HCT116 (cell line): ENCODE measurements around the gene CCDC102B. TPM values are rescaled to one million over a fixed set of nuclear protein-coding genes. Genes with fewer than 3 reads are reported as not detected.

Experiments
- ATAC-seq: fragments of 200-7000 bp; cut with Tn5 transposase; 2 replicates; pipeline ENCODE4 v1.9.1; 2020; ENCODE audit warnings: mild to moderate bottlenecking, moderate library complexity
- BruUV-seq: library from RNA; stranded (reverse); fragments of 400-500 nt; replicated peaks from 2 replicates; lab custom pipeline; 2021; lab: Mats Ljungman, UMichigan
- CTCF ChIA-PET: fragments of 300-600 bp; sonication (Branson Sonifier 250); formaldehyde crosslinking; loops from one replicate; lab custom pipeline; 2021; ENCODE audit warnings: antibody characterized with exemption; lab: Charles Lee
- POLR2A ChIA-PET: fragments of 300-600, 350-600 bp; sonication (Branson Sonifier 250); formaldehyde crosslinking; loops from one replicate; lab custom pipeline; 2021; ENCODE audit warnings: antibody characterized with exemption; lab: Charles Lee
- RAD21 ChIA-PET, 2 experiments: fragments of 300-600 bp; sonication (Branson Sonifier 250); formaldehyde crosslinking; loops; one replicate each; lab custom pipeline; 2023; ENCODE audit warnings: low total read pairs in 2 of 2; ENCODE audit not compliant: uncharacterized antibody in 2 of 2, unreplicated experiment in 2 of 2, low non-redundant PET in 1 of 2; lab: Charles Lee
- DNase-seq: peaks from one replicate; pipeline ENCODE4 v3.0.0-alpha.2; 2010; ENCODE audit warnings: low read depth, low spot score
- H2AFZ ChIP-seq: fragments of 200-600 bp; shearing (Covaris generic), sonication (generic); 2 replicates; pipeline ENCODE4 v1.6.1; 2017; ENCODE audit warnings: low read depth, mixed run types, mixed read lengths, antibody characterized with exemption, low read length; ENCODE audit not compliant: poor library complexity, severe bottlenecking
- H3K27ac ChIP-seq: 2 replicates; pipeline ENCODE4 v1.5.1; 2012; ENCODE audit warnings: low read depth, low read length
- H3K27me3 ChIP-seq: fragments of 200-600 bp; sonication (generic); 2 replicates; pipeline ENCODE4 v1.6.1; 2016; ENCODE audit warnings: mixed run types, low read length, mixed read lengths; ENCODE audit not compliant: insufficient read depth
- H3K36me3 ChIP-seq, 2 experiments: fragments of 200-500 bp in 1 of 2; fragments of 200-600 bp in 1 of 2; sonication (Bioruptor generic) in 1 of 2; sonication (generic) in 1 of 2; 2 replicates each; pipeline versions ENCODE4 v1.5.1 to v1.6.1; 2014 to 2016; ENCODE audit warnings: low read length in 2 of 2, inconsistent platforms in 1 of 2, mixed read lengths in 1 of 2, mixed run types in 1 of 2; ENCODE audit not compliant: insufficient read depth in 2 of 2, control insufficient read depth in 1 of 2
- H3K4me1 ChIP-seq, 2 experiments: fragments of 200-600 bp in 1 of 2; sonication (generic) in 1 of 2; 2 replicates each; pipeline versions ENCODE4 v1.5.1 to v1.6.1; 2012 to 2017; ENCODE audit warnings: low read length in 2 of 2, inconsistent platforms in 1 of 2, mild to moderate bottlenecking in 1 of 2, mixed read lengths in 1 of 2, mixed run types in 1 of 2, moderate library complexity in 1 of 2; ENCODE audit not compliant: insufficient read depth in 2 of 2, control insufficient read depth in 1 of 2
- H3K4me2 ChIP-seq: fragments of 200-600 bp; sonication (generic); 2 replicates; pipeline ENCODE4 v1.6.1; 2017; ENCODE audit warnings: mixed run types, low read length, mixed read lengths
- H3K4me3 ChIP-seq, 2 experiments: fragments of 200-600 bp in 1 of 2; sonication (generic) in 1 of 2; replicated peaks in 1 of 2; 2 replicates each; pipeline ENCODE4 v1.5.1; 2011 to 2016; ENCODE audit warnings: low read length in 2 of 2, control low read depth in 1 of 2, low read depth in 1 of 2, mild to moderate bottlenecking in 1 of 2, mixed read lengths in 1 of 2, mixed run types in 1 of 2
- H3K79me2 ChIP-seq: fragments of 200-600 bp; sonication (generic); 2 replicates; pipeline ENCODE4 v1.6.1; 2017; ENCODE audit warnings: mild to moderate bottlenecking, mixed run types, low read length, moderate library complexity, mixed read lengths; ENCODE audit not compliant: insufficient read depth
- H3K9ac ChIP-seq: fragments of 200-600 bp; sonication (generic); 2 replicates; pipeline ENCODE4 v1.6.1; 2016; ENCODE audit warnings: low read length, mixed read lengths
- H3K9me2 ChIP-seq: fragments of 200-600 bp; sonication (generic), shearing (Covaris generic); 2 replicates; pipeline ENCODE4 v1.6.1; 2017; ENCODE audit warnings: mixed run types, mild to moderate bottlenecking, moderate library complexity; ENCODE audit not compliant: insufficient read depth
- H3K9me3 ChIP-seq, 2 experiments: fragments of 200-500 bp in 1 of 2; fragments of 200-600 bp in 1 of 2; sonication (Bioruptor generic) in 1 of 2; sonication (generic) in 1 of 2; 2 replicates each; pipeline ENCODE4 v1.6.1; 2014 to 2017; ENCODE audit warnings: low read length in 2 of 2, mixed read lengths in 2 of 2, inconsistent platforms in 1 of 2, low read depth in 1 of 2, mild to moderate bottlenecking in 1 of 2, mixed run types in 1 of 2, moderate library complexity in 1 of 2; ENCODE audit not compliant: control insufficient read depth in 1 of 2, insufficient read depth in 1 of 2
- H4K20me1 ChIP-seq: fragments of 200-600 bp; sonication (generic), shearing (Covaris generic); 2 replicates; pipeline ENCODE4 v1.6.1; 2017; ENCODE audit warnings: mixed run types, mild to moderate bottlenecking, moderate library complexity; ENCODE audit not compliant: insufficient read depth
- ELF1 ChIP-seq: IDR thresholded peaks from 2 replicates; pipeline ENCODE4 v1.6.1; 2012; ENCODE audit warnings: low read depth, borderline replicate concordance
- EZH2phosphoT487 ChIP-seq: fragments of 200-600 bp; IDR thresholded peaks from 2 replicates; pipeline ENCODE4 v1.6.1; 2018; ENCODE audit warnings: antibody characterized with exemption, borderline replicate concordance
- JUND ChIP-seq: IDR thresholded peaks from 2 replicates; pipeline ENCODE4 v1.6.1; 2012
- RAD21 ChIP-seq: IDR thresholded peaks from 2 replicates; pipeline ENCODE4 v1.6.1; 2012; ENCODE audit warnings: low read depth, mild to moderate bottlenecking
- SIN3A ChIP-seq: IDR thresholded peaks from 2 replicates; pipeline ENCODE4 v1.6.1; 2012; ENCODE audit warnings: low read depth
- SP1 ChIP-seq: IDR thresholded peaks from 2 replicates; pipeline ENCODE4 v1.6.1; 2012; ENCODE audit warnings: low read depth
- SRF ChIP-seq: IDR thresholded peaks from 2 replicates; pipeline ENCODE4 v1.6.1; 2012; ENCODE audit warnings: low read depth
- ZNF274 ChIP-seq: fragments of 200-500 bp; sonication (Bioruptor generic); IDR thresholded peaks from 2 replicates; pipeline ENCODE4 v1.6.1; 2014; ENCODE audit warnings: mild to moderate bottlenecking, low read depth, low read length, inconsistent platforms
- intact Hi-C: fragments of 100-400 bp; cut with micrococcal nuclease; formaldehyde crosslinking; loops from 2 replicates; pipeline ENCODE4 v1.10.0; 2022
- total RNA-seq: library from RNA; stranded (reverse); gene quantifications from one replicate; pipeline ENCODE4 v1.2.1, GENCODE V29; 2021; ENCODE audit not compliant: unreplicated experiment
- TF ChIP-seq, protein P1 (sequence below): IDR thresholded peaks from 2 replicates; pipeline ENCODE4 v1.6.1; 2012; ENCODE audit warnings: low read depth
- TF ChIP-seq, protein P2 (sequence below): IDR thresholded peaks from 2 replicates; pipeline ENCODE4 v1.6.1; 2012

CCDC102B gene
- total RNA-seq, 1 experiment from 2014 or later = 1.9 TPM

DNA sequence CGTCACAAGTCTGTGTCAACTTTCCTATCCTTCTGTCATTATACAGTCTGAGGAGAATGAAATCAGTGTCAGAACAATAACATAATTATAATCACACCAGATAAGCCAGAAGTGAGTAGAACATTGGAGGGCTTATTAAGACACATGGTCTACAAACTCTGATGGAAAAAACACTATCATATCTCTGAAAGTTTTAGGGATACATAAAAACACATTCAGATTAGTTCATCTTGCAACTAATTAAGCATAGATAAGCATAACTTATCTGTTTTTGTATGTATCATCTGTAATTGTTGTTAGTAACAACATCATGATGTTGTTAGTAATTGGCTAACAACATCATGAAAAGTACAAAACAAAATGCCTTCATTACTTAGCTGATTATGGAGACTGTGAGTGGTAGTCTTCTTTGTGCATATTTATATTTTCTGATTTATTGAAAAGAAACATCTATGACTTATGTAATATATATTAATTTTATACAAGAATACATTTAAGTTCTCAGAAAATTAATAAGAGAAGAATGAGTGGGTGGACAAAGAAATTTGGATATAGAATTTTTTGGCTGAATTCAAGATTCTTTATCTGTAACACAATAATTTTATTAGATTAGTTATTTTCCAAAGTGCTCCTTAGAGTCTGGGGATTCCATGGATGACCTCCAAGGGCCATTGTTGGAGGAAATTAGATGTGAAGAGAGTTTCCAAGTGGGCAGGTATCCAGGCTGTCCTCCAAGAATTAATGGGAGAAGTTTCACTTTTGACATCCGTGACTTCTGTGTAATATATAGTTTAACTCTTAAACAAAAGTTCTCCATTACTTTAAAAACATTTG is 16.9 kb upstream of the CCDC102B start:
- Histone ChIP-seq H3K9me2 (no peaks in the 10 kb centered on the region), H3K27me3 (no peaks in the 10 kb centered on the region), H3K9me3 (no peaks in the 10 kb centered on the region), H3K36me3 (no peaks in the 10 kb centered on the region), H3K27ac (no peak overlapping the region), H3K4me1 (no peaks in the 10 kb centered on the region), H3K9ac (no peak overlapping the region), H3K4me3 (no peak overlapping the region), H3K4me2 (no peak overlapping the region), H3K79me2 (no peaks in the 10 kb centered on the region), H4K20me1 (no peaks in the 10 kb centered on the region), H2AFZ (no peak overlapping the region)
- ChIA-PET POLR2A (no interaction called here), CTCF (no interaction called here), RAD21 (no interaction called here)
- no TSS peak for BruUV-seq
- intact Hi-C loops = no loop called here
- ATAC-seq = no peak
- no peak for DNase-seq
- TF ChIP-seq JUND (no peak), ZNF274 (no peak), SP1 (no peak), SRF (no peak), ELF1 (no peak), SIN3A (no peak), RAD21 (no peak), EZH2phosphoT487 (no peak)
- TF ChIP-seq, protein P1, sequence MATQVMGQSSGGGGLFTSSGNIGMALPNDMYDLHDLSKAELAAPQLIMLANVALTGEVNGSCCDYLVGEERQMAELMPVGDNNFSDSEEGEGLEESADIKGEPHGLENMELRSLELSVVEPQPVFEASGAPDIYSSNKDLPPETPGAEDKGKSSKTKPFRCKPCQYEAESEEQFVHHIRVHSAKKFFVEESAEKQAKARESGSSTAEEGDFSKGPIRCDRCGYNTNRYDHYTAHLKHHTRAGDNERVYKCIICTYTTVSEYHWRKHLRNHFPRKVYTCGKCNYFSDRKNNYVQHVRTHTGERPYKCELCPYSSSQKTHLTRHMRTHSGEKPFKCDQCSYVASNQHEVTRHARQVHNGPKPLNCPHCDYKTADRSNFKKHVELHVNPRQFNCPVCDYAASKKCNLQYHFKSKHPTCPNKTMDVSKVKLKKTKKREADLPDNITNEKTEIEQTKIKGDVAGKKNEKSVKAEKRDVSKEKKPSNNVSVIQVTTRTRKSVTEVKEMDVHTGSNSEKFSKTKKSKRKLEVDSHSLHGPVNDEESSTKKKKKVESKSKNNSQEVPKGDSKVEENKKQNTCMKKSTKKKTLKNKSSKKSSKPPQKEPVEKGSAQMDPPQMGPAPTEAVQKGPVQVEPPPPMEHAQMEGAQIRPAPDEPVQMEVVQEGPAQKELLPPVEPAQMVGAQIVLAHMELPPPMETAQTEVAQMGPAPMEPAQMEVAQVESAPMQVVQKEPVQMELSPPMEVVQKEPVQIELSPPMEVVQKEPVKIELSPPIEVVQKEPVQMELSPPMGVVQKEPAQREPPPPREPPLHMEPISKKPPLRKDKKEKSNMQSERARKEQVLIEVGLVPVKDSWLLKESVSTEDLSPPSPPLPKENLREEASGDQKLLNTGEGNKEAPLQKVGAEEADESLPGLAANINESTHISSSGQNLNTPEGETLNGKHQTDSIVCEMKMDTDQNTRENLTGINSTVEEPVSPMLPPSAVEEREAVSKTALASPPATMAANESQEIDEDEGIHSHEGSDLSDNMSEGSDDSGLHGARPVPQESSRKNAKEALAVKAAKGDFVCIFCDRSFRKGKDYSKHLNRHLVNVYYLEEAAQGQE = no peak
- TF ChIP-seq, protein P2, sequence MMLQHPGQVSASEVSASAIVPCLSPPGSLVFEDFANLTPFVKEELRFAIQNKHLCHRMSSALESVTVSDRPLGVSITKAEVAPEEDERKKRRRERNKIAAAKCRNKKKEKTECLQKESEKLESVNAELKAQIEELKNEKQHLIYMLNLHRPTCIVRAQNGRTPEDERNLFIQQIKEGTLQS = no peak
